ENCODE results near the gene PTPMT1.

The PTPMT1 gene

DNA sequence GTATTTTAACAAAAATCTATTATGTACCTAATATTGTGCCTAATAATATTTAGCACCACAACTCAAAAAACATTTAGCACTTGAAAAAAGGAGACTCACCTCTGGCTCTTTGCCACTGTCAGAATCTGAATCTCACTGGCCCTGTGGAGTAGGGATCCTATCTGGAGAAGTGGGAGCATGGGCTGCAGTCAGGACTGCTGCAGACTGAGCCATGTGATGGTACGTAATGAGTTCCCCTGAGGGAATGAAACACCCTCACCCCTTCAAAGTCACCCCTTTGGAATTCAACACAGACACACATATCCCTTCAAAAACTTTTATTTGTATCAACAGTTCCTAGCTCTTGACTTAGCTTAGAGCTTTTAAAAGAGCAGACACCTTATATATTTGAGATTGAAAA lies 6.5 kb downstream of the PTPMT1 start:
- H3K9me3 ChIP-seq (ENCODE audit: control insufficient read depth, low read length) = no peaks in the 10 kb centered on the region
- H3K4me3 ChIP-seq (ENCODE audit: low read length) = no peak overlapping the region
- peaks cover under 1% of the 10 kb centered on the region for H3K4me1 ChIP-seq (ENCODE audit: control insufficient read depth, insufficient read depth, low read length)
- no peaks in the 10 kb centered on the region for H3K27me3 ChIP-seq (ENCODE audit: control insufficient read depth, insufficient read depth, low read length)
- H3K36me3 ChIP-seq (ENCODE audit: control insufficient read depth, insufficient read depth, low read length) = peaks cover 10% of the 10 kb centered on the region
- no peak overlapping the region for H3K9ac ChIP-seq (ENCODE audit: low read length)

- no peak overlapping the region for H3K4me3 ChIP-seq (ENCODE audit: low read length)
- no peaks in the 10 kb centered on the region for H3K9me3 ChIP-seq (ENCODE audit: control insufficient read depth, low read length)
- peaks cover 2% of the 10 kb centered on the region for H3K4me1 ChIP-seq (ENCODE audit: control insufficient read depth, insufficient read depth, low read length)
- H3K9ac ChIP-seq (ENCODE audit: low read length) = no peak overlapping the region
- no peaks in the 10 kb centered on the region for H3K27me3 ChIP-seq (ENCODE audit: control insufficient read depth, insufficient read depth, low read length)
- H3K36me3 ChIP-seq (ENCODE audit: control insufficient read depth, insufficient read depth, low read length) = peaks cover 10% of the 10 kb centered on the region
These were observed 7.4 kb downstream of the PTPMT1 start for GRCh38 chr11:47572715-47573255.

- no peaks in the 10 kb centered on the region for H3K27me3 ChIP-seq (ENCODE audit: control insufficient read depth, insufficient read depth, low read length)
- no peaks in the 10 kb centered on the region for H3K9me3 ChIP-seq (ENCODE audit: control insufficient read depth, low read length)
- peaks cover 8% of the 10 kb centered on the region for H3K4me1 ChIP-seq (ENCODE audit: control insufficient read depth, insufficient read depth, low read length)
- H3K9ac ChIP-seq (ENCODE audit: low read length) = no peak overlapping the region
- peaks cover 10% of the 10 kb centered on the region for H3K36me3 ChIP-seq (ENCODE audit: control insufficient read depth, insufficient read depth, low read length)
- no peak overlapping the region for H3K4me3 ChIP-seq (ENCODE audit: low read length)
These were observed 7.9 kb downstream of the PTPMT1 start for GRCh38 chr11:47573321-47573720.

DNA sequence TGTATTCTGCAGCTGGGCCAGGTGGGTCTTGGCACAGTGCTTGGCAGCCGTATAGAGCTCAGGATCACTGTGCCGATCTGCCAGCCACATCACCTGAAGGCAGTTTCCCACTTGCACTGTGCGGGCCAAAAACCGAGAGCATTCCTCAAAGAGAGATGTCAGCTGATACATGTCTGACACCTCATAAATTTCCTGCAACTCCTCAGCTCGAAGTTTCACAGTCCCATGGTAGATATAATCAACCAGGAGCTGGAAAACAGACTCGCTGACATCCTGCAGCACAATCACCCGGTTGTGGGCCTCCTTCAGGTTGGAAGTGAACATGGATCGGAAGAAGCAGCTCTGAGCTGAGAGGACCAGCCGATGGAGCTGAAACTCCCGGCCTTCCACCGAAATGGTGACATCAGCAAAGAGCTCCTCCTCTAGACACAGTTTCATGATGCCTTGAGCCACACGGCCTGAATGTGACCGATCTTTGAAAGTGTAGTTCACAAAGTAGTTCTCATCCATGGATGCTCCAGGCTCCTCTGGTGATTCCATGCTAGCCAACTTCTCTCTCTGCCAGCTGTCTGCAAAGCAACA lies 12.2 kb downstream of the PTPMT1 start:
- no peaks in the 10 kb centered on the region for H3K27me3 ChIP-seq (ENCODE audit: control insufficient read depth, insufficient read depth, low read length)
- H3K9ac ChIP-seq (ENCODE audit: low read length) = no peak overlapping the region
- H3K9me3 ChIP-seq (ENCODE audit: control insufficient read depth, low read length) = no peaks in the 10 kb centered on the region
- peaks cover 15% of the 10 kb centered on the region for H3K4me1 ChIP-seq (ENCODE audit: control insufficient read depth, insufficient read depth, low read length)
- H3K36me3 ChIP-seq (ENCODE audit: control insufficient read depth, insufficient read depth, low read length) = peaks cover 16% of the 10 kb centered on the region
- H3K4me3 ChIP-seq (ENCODE audit: low read length) = no peak overlapping the region

- Histone ChIP-seq H3K36me3 (ENCODE audit: control insufficient read depth, insufficient read depth, low read length) (peaks cover 8% of the 10 kb centered on the region), H3K4me3 (ENCODE audit: low read length) (peak within 1 kb of the TSS; percentile 85), H3K27me3 (ENCODE audit: control insufficient read depth, insufficient read depth, low read length) (no peaks in the 10 kb centered on the region), H3K4me1 (ENCODE audit: control insufficient read depth, insufficient read depth, low read length) (peaks cover 15% of the 10 kb centered on the region), H3K9ac (ENCODE audit: low read length) (peak within 1 kb of the TSS; percentile 84), H3K9me3 (ENCODE audit: control insufficient read depth, low read length) (no peaks in the 10 kb centered on the region)
These were observed 13.4 kb downstream of the PTPMT1 start, which contains the start of the genes KBTBD4 and NDUFS3 for GRCh38 chr11:47578524-47579494. Gene KBTBD4, minus strand, starts transcription at chr11:47578970. Its CDS starts 19 bp downstream, at chr11:47578951. Gene NDUFS3, plus strand, starts transcription at chr11:47579074. Its CDS starts 18 bp downstream, at chr11:47579092.

- H3K4me1 ChIP-seq (ENCODE audit: control insufficient read depth, insufficient read depth, low read length) = peaks cover 7% of the 10 kb centered on the region
- H3K9me3 ChIP-seq (ENCODE audit: control insufficient read depth, low read length) = no peaks in the 10 kb centered on the region
- no peak overlapping the region for H3K4me3 ChIP-seq (ENCODE audit: low read length)
- no peaks in the 10 kb centered on the region for H3K27me3 ChIP-seq (ENCODE audit: control insufficient read depth, insufficient read depth, low read length)
- H3K36me3 ChIP-seq (ENCODE audit: control insufficient read depth, insufficient read depth, low read length) = peaks cover 8% of the 10 kb centered on the region
- no peak overlapping the region for H3K9ac ChIP-seq (ENCODE audit: low read length)
These were observed 18.4 kb downstream of the PTPMT1 start for GRCh38 chr11:47583844-47584243.

DNA sequence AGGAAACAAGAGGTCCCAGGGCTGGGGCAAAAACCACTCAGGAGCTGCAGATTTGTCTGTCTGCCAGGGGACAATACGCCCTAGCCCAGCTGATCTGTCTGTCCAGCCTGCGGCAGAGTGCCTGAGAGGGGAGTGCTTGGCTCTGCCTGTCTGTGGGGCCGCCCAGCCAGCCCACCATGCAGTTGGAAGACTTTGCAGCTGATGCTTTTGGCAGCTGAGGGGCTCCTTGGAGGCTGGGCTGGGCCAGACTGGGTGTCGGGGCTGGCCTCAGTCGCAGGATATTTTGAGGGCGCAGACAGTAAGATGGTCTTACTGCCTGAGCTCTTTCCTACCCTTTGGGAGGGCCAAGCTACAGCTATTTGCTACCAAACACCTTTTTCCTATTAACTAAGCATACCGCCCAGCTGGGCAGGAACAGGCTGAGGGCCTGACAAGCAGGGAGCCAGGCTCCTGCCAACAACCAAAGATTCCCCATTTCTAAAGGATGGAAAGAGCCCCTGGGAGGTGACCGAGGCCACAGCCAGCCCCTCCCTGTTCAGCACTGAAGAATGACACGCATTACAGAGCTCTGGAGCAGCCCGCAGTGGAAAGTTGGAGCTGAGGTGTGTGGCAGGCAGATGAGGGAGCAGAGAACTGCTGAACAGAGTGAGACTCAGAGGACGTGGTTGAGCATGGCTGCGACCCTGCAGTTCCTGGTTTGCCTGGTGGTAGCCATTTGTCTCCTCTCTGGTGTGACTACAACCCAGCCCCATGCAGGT lies 20.9 kb downstream of the PTPMT1 start, which contains the start of gene FAM180B:
Gene FAM180B (plus strand): TSS at position 581 of the 758 bp plus-strand sequence. CDS start 91 bp downstream, at position 672.
- peaks cover 8% of the 10 kb centered on the region for H3K36me3 ChIP-seq (ENCODE audit: control insufficient read depth, insufficient read depth, low read length)
- H3K4me1 ChIP-seq (ENCODE audit: control insufficient read depth, insufficient read depth, low read length) = no peaks in the 10 kb centered on the region
- no peak within 1 kb of the TSS for H3K9ac ChIP-seq (ENCODE audit: low read length)

GRCh38 chr11:47587039-47587716 lies 21.8 kb downstream of the PTPMT1 start:
- Histone ChIP-seq H3K9me3 (ENCODE audit: control insufficient read depth, low read length) (no peaks in the 10 kb centered on the region), H3K27me3 (ENCODE audit: control insufficient read depth, insufficient read depth, low read length) (peaks cover 22% of the 10 kb centered on the region), H3K4me1 (ENCODE audit: control insufficient read depth, insufficient read depth, low read length) (no peaks in the 10 kb centered on the region), H3K36me3 (ENCODE audit: control insufficient read depth, insufficient read depth, low read length) (peaks cover 5% of the 10 kb centered on the region), H3K9ac (ENCODE audit: low read length) (no peak overlapping the region), H3K4me3 (ENCODE audit: low read length) (no peak overlapping the region)

More for the DNA sequence above, 20.9 kb downstream of the PTPMT1 start, which contains the start of gene FAM180B:
- no peak within 1 kb of the TSS for H3K4me3 ChIP-seq (ENCODE audit: low read length)
- peaks cover 17% of the 10 kb centered on the region for H3K27me3 ChIP-seq (ENCODE audit: control insufficient read depth, insufficient read depth, low read length)
- no peaks in the 10 kb centered on the region for H3K9me3 ChIP-seq (ENCODE audit: control insufficient read depth, low read length)

- Histone ChIP-seq H3K4me1 (ENCODE audit: control insufficient read depth, insufficient read depth, low read length) (no peaks in the 10 kb centered on the region), H3K36me3 (ENCODE audit: control insufficient read depth, insufficient read depth, low read length) (no peaks in the 10 kb centered on the region), H3K4me3 (ENCODE audit: low read length) (no peak overlapping the region)
These were observed 22.4 kb downstream of the PTPMT1 start for GRCh38 chr11:47587723-47588326.

DNA sequence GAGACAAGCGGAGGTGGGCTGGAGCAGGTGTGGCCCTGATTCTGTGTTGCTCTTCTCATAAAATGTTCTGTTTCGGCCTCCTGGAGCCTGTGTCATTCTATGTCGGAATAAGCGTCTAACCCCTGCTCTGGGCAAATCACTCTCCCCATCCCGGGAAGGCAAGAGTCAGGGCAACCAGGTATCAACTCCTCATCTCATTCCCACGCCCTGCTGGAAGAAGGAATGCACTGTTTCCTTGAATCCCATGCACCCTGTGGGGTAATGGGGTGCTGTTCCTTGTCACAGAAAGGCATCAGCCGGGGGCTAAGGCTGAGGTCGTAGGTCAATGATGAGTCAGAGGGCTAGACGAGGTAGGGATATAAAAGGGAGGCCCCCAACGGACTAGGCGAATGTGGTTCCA lies 23.7 kb downstream of the PTPMT1 start:
- peaks cover 40% of the 10 kb centered on the region for H3K27me3 ChIP-seq (ENCODE audit: control insufficient read depth, insufficient read depth, low read length)
- H3K9me3 ChIP-seq (ENCODE audit: control insufficient read depth, low read length) = no peaks in the 10 kb centered on the region
- H3K4me1 ChIP-seq (ENCODE audit: control insufficient read depth, insufficient read depth, low read length) = peaks cover 4% of the 10 kb centered on the region
- no peaks in the 10 kb centered on the region for H3K36me3 ChIP-seq (ENCODE audit: control insufficient read depth, insufficient read depth, low read length)
- no peak overlapping the region for H3K4me3 ChIP-seq (ENCODE audit: low read length)
- no peak overlapping the region for H3K9ac ChIP-seq (ENCODE audit: low read length)

More at GRCh38 chr11:47587723-47588326, 22.4 kb downstream of the PTPMT1 start:
- Histone ChIP-seq H3K9me3 (ENCODE audit: control insufficient read depth, low read length) (no peaks in the 10 kb centered on the region), H3K9ac (ENCODE audit: low read length) (no peak overlapping the region), H3K27me3 (ENCODE audit: control insufficient read depth, insufficient read depth, low read length) (peaks cover 28% of the 10 kb centered on the region)

DNA sequence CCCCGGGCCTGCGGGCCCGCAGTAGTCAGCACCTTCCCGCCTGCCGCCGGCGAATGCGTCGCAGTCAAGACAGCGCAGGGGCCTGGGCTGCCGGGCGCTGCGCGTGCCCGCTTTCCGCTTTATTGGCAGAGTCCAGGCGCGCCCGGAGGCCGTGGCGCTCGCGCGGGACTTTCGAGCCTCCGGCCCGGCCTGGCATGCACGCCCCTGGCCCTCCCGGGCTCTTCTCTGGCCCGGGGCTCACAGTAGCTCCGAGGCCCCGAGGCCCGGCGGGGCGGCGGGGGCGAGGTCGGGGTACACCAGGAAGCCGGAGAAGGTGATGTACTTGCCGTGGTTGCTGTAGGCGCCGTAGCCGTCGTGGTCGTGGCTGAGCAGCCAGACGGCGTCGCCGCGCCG lies 24.2 kb downstream of the PTPMT1 start:
- no peak overlapping the region for H3K9ac ChIP-seq (ENCODE audit: low read length)
- peaks cover 4% of the 10 kb centered on the region for H3K4me1 ChIP-seq (ENCODE audit: control insufficient read depth, insufficient read depth, low read length)
- no peaks in the 10 kb centered on the region for H3K36me3 ChIP-seq (ENCODE audit: control insufficient read depth, insufficient read depth, low read length)
- peaks cover 45% of the 10 kb centered on the region for H3K27me3 ChIP-seq (ENCODE audit: control insufficient read depth, insufficient read depth, low read length)
- no peak overlapping the region for H3K4me3 ChIP-seq (ENCODE audit: low read length)
- no peaks in the 10 kb centered on the region for H3K9me3 ChIP-seq (ENCODE audit: control insufficient read depth, low read length)

Measured in mucosa of stomach (tissue), 1 donor.